K562 (cell line): ENCODE measurements around the gene ILF3. TPM values are rescaled to one million over a fixed set of nuclear protein-coding genes. Genes with fewer than 3 reads are reported as not detected.

Experiments used
- ATAC-seq: fragments of 200-7000 bp; cut with Tn5 transposase; 3 replicates; pipeline ENCODE4 v1.9.1; 2020; ENCODE audit warnings: moderate library complexity
- BruUV-seq: library from RNA; stranded (reverse); fragments of 400-500 nt; replicated peaks from 2 replicates; lab custom pipeline; 2021; lab: Mats Ljungman, UMichigan
- CTCF ChIA-PET: fragments of 300-600 bp; formaldehyde crosslinking; extraction: SDS; loops from one replicate; lab custom pipeline; 2021; ENCODE audit warnings: low intra/inter-chr PET ratio; lab: Yijun Ruan, JAX
- POLR2A ChIA-PET: fragments of 300-600, 350-650 bp; sonication (Branson Sonifier 250); formaldehyde crosslinking; extraction: SDS; loops from one replicate; lab custom pipeline; 2021; ENCODE audit warnings: antibody characterized with exemption, inconsistent platforms; lab: Yijun Ruan, JAX
- DNase-seq, 4 experiments: peaks; one replicate each; pipeline versions ENCODE4 v3.0.0 to v3.0.0-alpha.2; 2011 to 2018; ENCODE audit warnings: low spot score in 3 of 4, mixed read lengths in 3 of 4; ENCODE audit errors: extremely low read depth in 1 of 4
- FAIRE-seq: peaks from 2 replicates; lab custom pipeline; 2011; peaks lifted over from hg19 to GRCh38; lab: Jason Lieb, UNC
- H2AFZ ChIP-seq: 2 replicates; pipeline ENCODE4 v1.6.0; 2011; ENCODE audit warnings: low read depth, low read length, control low read depth, inconsistent platforms
- H3K27ac ChIP-seq: fragments of 200-600 bp; 3 replicates; pipeline ENCODE4 v1.8.0; 2011; ENCODE audit warnings: low read depth, mild to moderate bottlenecking, control low read depth, inconsistent platforms, low read length, moderate library complexity, mixed read lengths; ENCODE audit errors: extremely low read depth
- H3K27me3 ChIP-seq, 2 experiments: fragments of 300-600 bp in 1 of 2; 2 replicates in 1 of 2; 3 replicates in 1 of 2; pipeline versions ENCODE4 v1.6.0 to v1.8.0; 2011; ENCODE audit warnings: inconsistent platforms in 2 of 2, low read length in 2 of 2, mild to moderate bottlenecking in 1 of 2, mixed read lengths in 1 of 2, moderate library complexity in 1 of 2; ENCODE audit not compliant: control insufficient read depth in 2 of 2, insufficient read depth in 2 of 2
- H3K36me3 ChIP-seq: fragments of 300-600 bp; 3 replicates; pipeline ENCODE4 v1.8.0; 2011; ENCODE audit warnings: mild to moderate bottlenecking, low read length, inconsistent platforms; ENCODE audit not compliant: control insufficient read depth, insufficient read depth
- H3K4me1 ChIP-seq, 2 experiments: fragments of 200-600 bp in 1 of 2; replicated peaks in 1 of 2; 2 replicates in 1 of 2; 3 replicates in 1 of 2; pipeline versions ENCODE4 v1.5.1 to v1.8.0; 2011; ENCODE audit warnings: inconsistent platforms in 2 of 2, low read length in 2 of 2, mild to moderate bottlenecking in 1 of 2, mixed read lengths in 1 of 2, moderate library complexity in 1 of 2; ENCODE audit not compliant: control insufficient read depth in 2 of 2, insufficient read depth in 2 of 2
- H3K4me2 ChIP-seq: 2 replicates; pipeline ENCODE4 v1.6.1; 2011; ENCODE audit warnings: low read length, control low read depth, inconsistent platforms, mixed read lengths; ENCODE audit not compliant: insufficient read depth
- H3K4me3 ChIP-seq: fragments of 200-600 bp; sonication (generic), shearing (Covaris generic); 2 replicates; pipeline ENCODE4 v1.5.1; 2016; ENCODE audit warnings: control low read depth, inconsistent platforms
- H3K79me2 ChIP-seq: fragments of 200-600 bp; 3 replicates; pipeline ENCODE4 v1.8.0; 2011; ENCODE audit warnings: low read length, inconsistent platforms; ENCODE audit not compliant: control insufficient read depth, insufficient read depth
- H3K9ac ChIP-seq, 2 experiments: 2 replicates each; pipeline versions ENCODE4 v1.6.0 to v1.6.1; 2011; ENCODE audit warnings: low read depth in 2 of 2, low read length in 2 of 2, control low read depth in 1 of 2, inconsistent platforms in 1 of 2, mild to moderate bottlenecking in 1 of 2, mixed read lengths in 1 of 2; ENCODE audit not compliant: insufficient read depth in 1 of 2
- H3K9me1 ChIP-seq: one replicate; pipeline ENCODE4 v1.6.0; 2011; ENCODE audit warnings: inconsistent platforms, mild to moderate bottlenecking, low read length, moderate library complexity; ENCODE audit not compliant: control insufficient read depth, insufficient read depth
- H3K9me3 ChIP-seq: replicated peaks from 2 replicates; pipeline ENCODE4 v1.5.1; 2011; ENCODE audit warnings: low read depth, low read length, inconsistent platforms; ENCODE audit not compliant: control insufficient read depth, insufficient read depth
- H4K20me1 ChIP-seq: replicated peaks from 2 replicates; pipeline ENCODE4 v1.6.1; 2011; ENCODE audit warnings: low read length, inconsistent platforms, mixed read lengths; ENCODE audit not compliant: control insufficient read depth, insufficient read depth
- MYNN ChIP-seq, 2 experiments: sonication (generic); formaldehyde crosslinking in 1 of 2; IDR thresholded peaks; 2 replicates each; pipeline versions ENCODE4 v1.5.0 to v1.6.1; 2016 to 2020; ENCODE audit warnings: antibody characterized with exemption in 1 of 2, missing genetic modification reagents in 1 of 2
- NFXL1 ChIP-seq: fragments of 450-650 bp; formaldehyde crosslinking; IDR thresholded peaks from 2 replicates; pipeline ENCODE4 v1.4.0; 2021; ENCODE audit warnings: mild to moderate bottlenecking
- POLR2A ChIP-seq: fragments of 450-650 bp; conservative IDR thresholded peaks from 2 replicates; pipeline ENCODE4 v1.6.1; 2016
- SMARCA4 ChIP-seq: fragments of 450-650 bp; IDR thresholded peaks from 2 replicates; pipeline ENCODE4 v1.6.1; 2016
- WGBS: fragments of 100-300 bp; shearing (Covaris generic); methylation state at CpG from one replicate; pipeline ENCODE4 v1.1.6; 2016; ENCODE audit warnings: low coverage, mixed read lengths; ENCODE audit not compliant: insufficient coverage; ENCODE audit errors: missing lambda C conversion rate; 5-methylcytosine and 5-hydroxymethylcytosine counted together
- in situ Hi-C: fragments of 300-500 bp; cut with MboI; formaldehyde crosslinking; loops from 4 replicates; pipeline ENCODE4 v1.15.0; 2018; ENCODE audit warnings: inconsistent platforms, mixed read lengths
- intact Hi-C: fragments of 100-400 bp; cut with micrococcal nuclease; formaldehyde crosslinking; loops from 2 replicates; pipeline ENCODE4 v1.14.2; 2022
- polyA plus RNA-seq, 8 experiments: library from polyadenylated mRNA; depleted of rRNA in 4 of 8; stranded (reverse) in 5 of 8; unstranded in 3 of 8; fragments of >200 nt; fragmentation: Nextera tagmentation in 2 of 8; fragmentation: Illumina TruSeq in 1 of 8; extraction: Ambion mirVana in 2 of 8; extraction: Trizol in 1 of 8; gene quantifications; 2 replicates each; pipeline versions ENCODE4 v1.2.1 to v1.2.3, GENCODE V29; 2011 to 2014; ENCODE audit warnings: inconsistent platforms in 1 of 8, missing spikeins in 1 of 8
- total RNA-seq, 7 experiments: library from RNA; depleted of rRNA in 6 of 7; stranded (reverse); fragments of >200 nt in 6 of 7; fragmentation: Illumina TruSeq in 2 of 7; extraction: Trizol in 2 of 7; gene quantifications; 2 replicates each; pipeline versions ENCODE4 v1.2.1 to v1.2.3, GENCODE V29; 2011 to 2021; ENCODE audit warnings: low replicate concordance in 1 of 7
- TF ChIP-seq, protein P1 (sequence below): fragments of 250-450 bp; sonication (Bioruptor Pico); IDR thresholded peaks from 2 replicates; pipeline ENCODE4 v1.8.0; 2021; ENCODE audit warnings: moderate library complexity, mild to moderate bottlenecking, inconsistent platforms
- TF ChIP-seq, protein P2 (sequence below), 2 experiments: fragments of 150-350 bp in 1 of 2; IDR thresholded peaks; 2 replicates each; pipeline ENCODE4 v1.6.1; 2012 to 2016; ENCODE audit warnings: low read depth in 2 of 2, low read length in 2 of 2, mild to moderate bottlenecking in 1 of 2, moderate library complexity in 1 of 2

ILF3 gene
- total and polyA plus RNA-seq, 9 of the 15 experiments (the other 6 are each of a cell fraction or from before 2014, with no cell fraction given) = 26.0 to 453 (median 175) TPM

DNA sequence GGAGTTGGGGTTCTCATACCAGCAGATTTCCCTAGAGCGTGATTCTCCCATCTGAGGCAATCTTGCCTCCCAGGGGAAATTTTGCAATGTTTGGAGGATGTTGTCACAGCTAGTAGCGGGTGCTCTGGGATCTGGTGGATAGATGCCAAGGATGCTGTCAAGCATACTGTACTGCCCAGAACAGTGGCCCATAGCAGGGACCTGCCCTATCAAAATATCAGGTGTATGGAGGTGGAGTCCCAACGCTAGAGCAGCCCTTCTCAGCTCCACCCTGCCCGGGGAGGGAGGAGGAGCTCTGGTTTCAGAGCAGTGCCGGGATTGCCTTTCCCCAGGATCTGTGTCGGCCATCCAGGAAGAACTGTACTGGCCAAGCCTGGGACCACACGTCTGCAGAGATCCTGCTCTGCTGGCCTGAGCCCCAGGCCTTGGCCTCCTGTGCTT lies 36.2 kb downstream of the ILF3 start:
- Histone ChIP-seq H3K9me1 (peaks cover 6% of the 10 kb centered on the region), H3K9ac (no peak overlapping the region), H3K4me3 (no peak overlapping the region), H3K9me3 (no peaks in the 10 kb centered on the region), H3K79me2 (no peaks in the 10 kb centered on the region), H3K4me1 (peaks cover 5 to 21% of the 10 kb centered on the region in 2 experiments; a peak in 4 of 5 replicates)
- CTCF ChIA-PET = no interaction called here
- TF ChIP-seq POLR2A (peak; percentile 24; the same call in 1 of the 2 replicates), SMARCA4 (no peak), MYNN (IDR thresholded peaks at IDR 0.05) (peak; percentile 7; the same call in 1 of the 2 replicates), MYNN (CRISPR knock-in tag; IDR thresholded peaks at IDR 0.05) (no peak), NFXL1 (CRISPR knock-in tag) (no peak)
- TF ChIP-seq, protein P1, sequence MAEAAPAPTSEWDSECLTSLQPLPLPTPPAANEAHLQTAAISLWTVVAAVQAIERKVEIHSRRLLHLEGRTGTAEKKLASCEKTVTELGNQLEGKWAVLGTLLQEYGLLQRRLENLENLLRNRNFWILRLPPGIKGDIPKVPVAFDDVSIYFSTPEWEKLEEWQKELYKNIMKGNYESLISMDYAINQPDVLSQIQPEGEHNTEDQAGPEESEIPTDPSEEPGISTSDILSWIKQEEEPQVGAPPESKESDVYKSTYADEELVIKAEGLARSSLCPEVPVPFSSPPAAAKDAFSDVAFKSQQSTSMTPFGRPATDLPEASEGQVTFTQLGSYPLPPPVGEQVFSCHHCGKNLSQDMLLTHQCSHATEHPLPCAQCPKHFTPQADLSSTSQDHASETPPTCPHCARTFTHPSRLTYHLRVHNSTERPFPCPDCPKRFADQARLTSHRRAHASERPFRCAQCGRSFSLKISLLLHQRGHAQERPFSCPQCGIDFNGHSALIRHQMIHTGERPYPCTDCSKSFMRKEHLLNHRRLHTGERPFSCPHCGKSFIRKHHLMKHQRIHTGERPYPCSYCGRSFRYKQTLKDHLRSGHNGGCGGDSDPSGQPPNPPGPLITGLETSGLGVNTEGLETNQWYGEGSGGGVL = no peak
- TF ChIP-seq, protein P2, sequence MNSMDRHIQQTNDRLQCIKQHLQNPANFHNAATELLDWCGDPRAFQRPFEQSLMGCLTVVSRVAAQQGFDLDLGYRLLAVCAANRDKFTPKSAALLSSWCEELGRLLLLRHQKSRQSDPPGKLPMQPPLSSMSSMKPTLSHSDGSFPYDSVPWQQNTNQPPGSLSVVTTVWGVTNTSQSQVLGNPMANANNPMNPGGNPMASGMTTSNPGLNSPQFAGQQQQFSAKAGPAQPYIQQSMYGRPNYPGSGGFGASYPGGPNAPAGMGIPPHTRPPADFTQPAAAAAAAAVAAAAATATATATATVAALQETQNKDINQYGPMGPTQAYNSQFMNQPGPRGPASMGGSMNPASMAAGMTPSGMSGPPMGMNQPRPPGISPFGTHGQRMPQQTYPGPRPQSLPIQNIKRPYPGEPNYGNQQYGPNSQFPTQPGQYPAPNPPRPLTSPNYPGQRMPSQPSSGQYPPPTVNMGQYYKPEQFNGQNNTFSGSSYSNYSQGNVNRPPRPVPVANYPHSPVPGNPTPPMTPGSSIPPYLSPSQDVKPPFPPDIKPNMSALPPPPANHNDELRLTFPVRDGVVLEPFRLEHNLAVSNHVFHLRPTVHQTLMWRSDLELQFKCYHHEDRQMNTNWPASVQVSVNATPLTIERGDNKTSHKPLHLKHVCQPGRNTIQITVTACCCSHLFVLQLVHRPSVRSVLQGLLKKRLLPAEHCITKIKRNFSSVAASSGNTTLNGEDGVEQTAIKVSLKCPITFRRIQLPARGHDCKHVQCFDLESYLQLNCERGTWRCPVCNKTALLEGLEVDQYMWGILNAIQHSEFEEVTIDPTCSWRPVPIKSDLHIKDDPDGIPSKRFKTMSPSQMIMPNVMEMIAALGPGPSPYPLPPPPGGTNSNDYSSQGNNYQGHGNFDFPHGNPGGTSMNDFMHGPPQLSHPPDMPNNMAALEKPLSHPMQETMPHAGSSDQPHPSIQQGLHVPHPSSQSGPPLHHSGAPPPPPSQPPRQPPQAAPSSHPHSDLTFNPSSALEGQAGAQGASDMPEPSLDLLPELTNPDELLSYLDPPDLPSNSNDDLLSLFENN (IDR thresholded peaks at IDR 0.05; ENCODE audit: low read depth in 2 of 2, low read length in 2 of 2) = no peak
- TF ChIP-seq, all 486 proteins: peak for 2
- H3K27ac ChIP-seq = no peak overlapping the region
- H3K27me3 ChIP-seq = no peaks in the 10 kb centered on the region
- BruUV-seq = no TSS peak
- intact Hi-C loops (no loop called here), in situ Hi-C loops (no loop called here)
- DNase-seq (no peak), FAIRE-seq (no peak), ATAC-seq (no peak)
- 69% methylated on average over 7 of the region's 7 CpGs for WGBS
- H3K36me3 ChIP-seq = peaks cover 73% of the 10 kb centered on the region; the same call in 2 of the 3 replicates
- no peak overlapping the region for H3K4me2 ChIP-seq
- no peak overlapping the region for H2AFZ ChIP-seq
- H4K20me1 ChIP-seq = peaks cover 35% of the 10 kb centered on the region
- POLR2A ChIA-PET = interaction anchor here (1.4 kb wide), 1 partner anchor 10 kb away, joined by 3 read pairs; no protein-coding TSS in a partner anchor
